GM18498 (cell line): ENCODE results near the gene SHISA3.

Experiments
- ATAC-seq: cut with Tn5 transposase; IDR thresholded peaks from one replicate; pipeline ENCODE4 v1.9.1; 2021; ENCODE audit warnings: mild to moderate bottlenecking, moderate library complexity; ENCODE audit not compliant: unreplicated experiment

SHISA3 gene

DNA sequence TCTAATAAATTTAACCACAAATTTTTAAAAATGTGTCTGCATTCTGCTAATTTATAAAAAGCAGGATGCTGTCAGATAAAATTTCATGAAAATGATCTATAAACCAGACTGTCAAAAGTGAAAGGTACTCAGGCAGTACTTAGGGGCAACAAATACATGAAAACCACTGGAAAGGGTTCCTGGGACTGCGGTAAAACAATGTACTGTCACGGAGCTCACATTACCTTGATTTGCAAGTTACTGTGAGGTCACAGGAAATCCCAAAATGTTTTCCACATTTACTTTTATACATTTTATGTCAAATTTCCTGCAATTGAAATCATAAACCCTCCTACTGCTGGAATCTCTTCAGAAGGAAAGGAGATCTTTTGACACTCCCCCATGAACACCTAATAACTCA lies 45.3 kb downstream of the SHISA3 start:
- ATAC-seq = no peak

DNA sequence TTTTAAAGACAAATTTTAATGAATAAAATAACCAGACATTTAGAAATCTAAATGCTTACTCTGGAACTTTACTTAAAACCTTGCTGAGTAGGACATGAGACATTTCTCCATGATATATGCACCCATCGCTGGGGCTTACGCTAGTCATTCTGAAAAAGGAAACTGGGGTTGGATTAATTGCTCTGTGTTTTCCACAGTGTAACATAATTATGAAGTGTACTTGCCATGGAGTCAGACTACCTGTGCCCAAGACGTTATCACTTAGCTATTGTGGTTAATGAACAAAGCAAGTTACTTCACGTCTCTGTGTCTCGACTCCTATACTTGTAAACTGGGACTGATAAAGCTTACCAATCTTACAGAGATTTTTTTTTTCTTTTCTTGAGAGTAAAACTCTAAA lies 47.8 kb downstream of the SHISA3 start:
- no peak for ATAC-seq

DNA sequence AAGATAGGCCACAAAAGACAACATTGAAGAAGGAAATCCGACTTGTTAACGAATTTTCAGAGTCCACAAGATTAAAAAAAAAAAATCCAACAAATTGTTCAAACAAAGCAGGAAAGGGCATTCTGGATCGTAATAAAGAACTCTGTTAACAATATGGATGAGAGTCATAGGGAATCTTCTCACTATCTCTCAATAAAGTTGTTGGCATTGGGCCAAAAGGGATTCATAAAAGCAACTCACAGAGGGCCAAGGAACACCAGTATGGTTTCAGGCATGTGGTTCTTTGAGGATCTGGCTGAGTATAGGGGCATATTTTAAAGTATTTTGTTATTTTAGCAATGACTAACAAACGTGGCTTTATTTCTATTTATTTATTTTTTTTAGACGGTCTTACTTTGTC lies 49.5 kb downstream of the SHISA3 start:
- ATAC-seq = no peak
